HG03097 (cell line): ENCODE results near the gene TCP11.
"Not testable (repeated sequence)": the region's sequence is repeated elsewhere in the genome, so short reads cannot be mapped to it uniquely, and the experiment has no call there.

ENCODE experiments used
- ATAC-seq: cut with Tn5 transposase; IDR thresholded peaks from one replicate; pipeline ENCODE4 v1.9.1; 2021; ENCODE audit not compliant: unreplicated experiment, low FRiP score

TCP11 gene

GRCh38 chr6:35148167-35148741 lies 7.1 kb upstream of the TCP11 start:
- no peak for ATAC-seq

GRCh38 chr6:35147486-35147885 lies 6.3 kb upstream of the TCP11 start:
- ATAC-seq: no peak

DNA sequence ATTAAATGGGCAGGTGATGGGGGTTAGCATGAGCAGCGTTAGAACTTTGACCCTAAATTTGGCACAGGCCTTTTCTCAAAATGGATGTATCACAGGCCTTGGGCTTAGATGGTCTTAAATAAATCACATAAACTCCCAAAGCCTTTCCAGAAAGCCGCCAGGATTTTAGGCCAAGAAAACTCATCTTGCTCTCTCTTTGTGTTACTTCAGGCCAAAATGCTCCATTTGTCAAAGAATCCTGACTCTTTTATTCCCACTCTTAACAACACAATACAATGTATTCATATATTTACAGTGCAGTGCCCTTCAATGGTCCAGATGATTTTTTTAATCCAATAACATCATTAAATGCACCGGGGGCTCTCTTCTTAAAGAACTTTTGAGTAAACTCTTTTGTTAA lies 5.9 kb upstream of the TCP11 start:
- no peak for ATAC-seq

- no peak for ATAC-seq
Observed at GRCh38 chr6:35146453-35146852, 5.3 kb upstream of the TCP11 start.

DNA sequence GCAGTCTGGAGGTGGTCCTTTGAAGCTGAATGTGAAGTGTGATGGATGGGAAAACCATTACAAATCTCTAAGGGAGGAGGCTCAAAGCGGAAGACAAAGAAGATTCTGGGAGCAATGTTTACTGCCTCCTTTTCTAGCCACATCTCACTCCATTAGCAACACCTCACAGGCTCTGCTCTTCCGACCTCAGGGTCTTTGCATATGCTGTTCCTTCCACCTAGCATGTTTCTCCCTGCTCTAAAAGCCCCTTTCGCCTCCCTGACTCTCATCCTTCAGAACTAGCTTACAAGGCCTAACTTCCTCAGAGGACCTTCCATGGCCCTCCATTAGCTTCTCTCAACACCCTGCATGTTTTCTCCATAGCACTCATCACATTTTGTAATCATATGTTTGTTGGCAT lies 4.6 kb upstream of the TCP11 start:
- ATAC-seq: no peak

GRCh38 chr6:35142588-35143569 lies 1.7 kb upstream of the TCP11 start:
- no peak for ATAC-seq

GRCh38 chr6:35140639-35141006 lies 516 bp downstream of the TCP11 start:
- no peak for ATAC-seq

DNA sequence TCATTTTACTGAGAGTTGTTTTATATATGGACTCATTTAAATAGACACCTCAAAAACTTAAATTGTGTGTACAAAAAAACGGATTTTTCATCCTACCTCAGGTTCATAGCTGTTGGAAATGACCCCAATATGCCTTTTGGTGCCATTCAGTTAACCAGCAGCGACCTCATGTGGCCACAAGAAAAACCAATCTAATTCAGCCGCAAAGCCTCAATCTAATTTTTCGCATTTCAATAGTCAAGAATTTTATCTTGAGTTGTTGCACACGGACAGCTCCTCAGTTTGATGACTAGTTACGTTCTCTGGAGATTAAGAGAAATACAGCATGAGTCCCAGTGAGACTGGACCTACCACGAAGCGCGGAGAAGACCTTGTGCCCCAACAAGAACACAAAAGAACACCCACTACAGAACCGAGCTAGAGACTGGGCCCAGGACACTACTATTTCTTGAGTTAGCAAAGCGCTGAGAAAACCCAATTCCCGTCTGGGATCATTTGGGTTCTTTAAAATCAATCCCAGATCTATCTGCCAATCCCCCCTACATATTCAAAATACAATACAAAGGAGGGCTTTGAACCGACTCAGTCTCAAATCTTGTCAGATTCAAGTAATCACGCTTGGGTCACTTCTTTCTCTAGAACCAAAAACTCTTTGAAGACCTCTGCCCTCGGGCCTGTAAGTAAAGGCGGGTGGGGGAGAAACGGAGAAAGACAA lies 1.1 kb downstream of the TCP11 start:
- no peak for ATAC-seq

DNA sequence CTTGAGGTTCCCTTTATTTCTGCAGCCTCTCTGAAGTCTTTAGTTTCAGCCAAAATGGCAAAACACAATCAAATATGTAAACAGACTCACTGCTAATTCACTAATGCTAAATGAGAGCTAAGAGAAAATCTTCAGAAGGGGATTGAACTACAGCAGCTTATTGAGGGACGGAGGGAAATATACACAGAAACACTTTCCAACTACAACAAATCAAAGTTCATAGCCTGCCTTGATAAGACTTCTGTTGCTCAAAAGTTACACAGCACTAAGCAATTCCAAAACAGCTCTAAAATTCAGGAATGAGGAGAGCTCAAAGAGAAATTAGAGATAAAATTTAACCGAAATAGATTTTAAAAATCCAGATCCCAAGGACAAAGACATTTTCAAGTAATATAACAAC lies 1.7 kb downstream of the TCP11 start:
- no peak for ATAC-seq

DNA sequence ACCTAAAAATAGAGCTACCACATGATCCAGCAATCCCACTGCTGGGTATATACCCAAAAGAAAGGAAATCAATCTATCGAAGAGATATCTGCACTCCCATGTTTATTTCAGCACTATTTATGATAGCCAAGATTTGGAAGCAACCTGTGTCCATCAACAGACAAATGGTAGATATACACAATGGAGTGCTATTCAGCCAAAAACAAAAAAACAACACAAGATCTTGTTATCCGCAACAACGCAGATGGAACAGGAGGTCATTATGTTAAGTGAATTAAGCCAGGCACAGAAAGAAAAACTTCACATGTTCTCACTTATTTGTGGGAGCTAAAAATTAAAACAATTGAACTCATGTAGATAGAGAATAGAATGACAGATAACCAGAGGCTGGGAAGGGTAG lies 2.9 kb downstream of the TCP11 start:
- not testable (repeated sequence) for ATAC-seq

DNA sequence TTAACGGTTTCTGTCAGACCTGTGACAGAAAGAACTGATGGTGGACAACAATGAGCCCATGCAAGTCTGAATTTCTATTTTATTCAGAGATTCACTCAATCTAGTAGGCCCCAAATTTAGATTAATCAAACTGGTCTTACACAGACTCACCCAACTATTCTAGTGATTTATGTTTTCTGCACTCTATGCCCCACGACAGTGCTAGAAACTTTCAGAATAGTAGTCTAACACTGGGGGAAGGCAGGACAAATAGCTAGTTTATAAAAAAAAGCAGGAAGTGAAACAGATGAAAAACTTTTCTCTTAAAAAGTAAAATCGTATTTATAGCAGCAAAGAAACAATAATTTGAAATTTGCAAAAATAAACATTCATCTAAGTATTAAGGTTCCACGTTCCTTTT lies 5.0 kb downstream of the TCP11 start:
- no peak for ATAC-seq

DNA sequence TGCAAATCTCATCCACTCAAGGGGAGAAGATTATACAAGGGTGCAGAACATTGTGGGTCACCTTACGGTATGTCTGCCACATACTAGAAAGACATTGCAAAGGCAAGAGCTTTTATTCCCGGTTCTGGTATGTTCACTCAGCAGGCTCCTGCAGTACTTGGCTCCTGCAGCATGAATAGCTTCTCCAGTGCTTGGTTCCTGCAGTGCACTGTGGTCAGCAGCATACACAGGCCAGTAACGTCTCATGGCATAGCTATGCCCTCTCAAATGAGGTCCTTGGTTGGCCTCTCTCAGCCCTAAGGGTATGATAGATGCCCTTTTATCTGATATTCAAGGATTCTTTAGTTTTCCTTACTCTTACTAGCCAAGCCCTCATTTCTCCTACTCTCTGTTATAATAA lies 12.6 kb downstream of the TCP11 start:
- no peak for ATAC-seq

DNA sequence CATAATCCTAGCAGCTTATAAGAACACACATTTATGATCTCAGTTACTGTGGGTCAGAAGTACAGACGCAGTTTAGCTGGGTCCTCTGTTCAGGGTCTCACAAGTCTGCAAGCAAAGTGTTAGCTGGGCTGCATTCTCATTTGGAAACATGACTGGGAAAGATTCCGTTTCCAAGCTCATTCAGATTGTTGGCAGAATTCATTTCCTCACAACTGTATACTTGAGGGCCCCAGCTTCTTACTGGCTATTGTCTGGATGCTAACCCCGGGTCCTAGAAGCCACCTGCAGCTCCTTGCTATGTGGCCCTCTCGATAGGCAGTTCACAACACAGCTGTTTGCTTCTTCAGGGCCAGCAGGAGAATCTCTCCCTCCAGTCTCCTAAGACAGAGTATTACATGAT lies 13.1 kb downstream of the TCP11 start:
- no peak for ATAC-seq

DNA sequence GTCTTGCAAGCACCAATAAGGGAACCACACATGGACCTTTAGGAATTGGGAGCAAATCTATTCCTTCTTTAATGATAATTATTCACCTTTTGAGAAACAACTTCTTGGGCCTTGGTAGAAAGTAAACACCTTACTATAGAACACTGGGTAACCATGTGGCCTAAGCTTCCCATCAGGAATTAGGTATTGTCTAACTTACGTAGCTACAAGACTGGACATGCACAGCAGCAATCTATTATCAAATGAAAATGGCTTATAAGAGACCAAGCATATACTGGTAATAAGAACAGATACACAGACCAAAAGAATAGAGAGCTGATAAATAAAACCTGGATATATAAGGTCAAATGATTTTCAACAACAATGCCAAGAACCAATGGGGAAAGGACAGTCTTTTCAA lies 16.8 kb downstream of the TCP11 start:
- no peak for ATAC-seq

DNA sequence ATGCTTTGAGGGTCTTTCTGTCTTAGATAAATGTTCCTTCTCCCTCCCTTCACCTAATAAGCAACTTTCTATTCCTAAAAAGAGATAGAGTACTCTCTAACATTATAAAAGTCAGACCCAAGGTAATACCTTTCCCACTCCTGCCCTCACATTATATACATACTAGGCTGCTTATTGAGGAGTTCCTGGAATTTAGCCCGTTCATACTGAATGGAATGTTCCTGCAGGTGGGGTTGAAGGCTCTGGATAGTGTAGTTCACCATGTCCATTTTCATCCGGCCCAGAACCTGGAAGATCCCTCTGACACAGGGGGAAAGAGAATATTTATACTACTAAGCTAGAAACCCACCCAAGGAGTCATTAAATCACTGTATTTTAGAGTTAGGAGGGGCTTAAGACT lies 20.4 kb downstream of the TCP11 start:
- ATAC-seq: no peak

DNA sequence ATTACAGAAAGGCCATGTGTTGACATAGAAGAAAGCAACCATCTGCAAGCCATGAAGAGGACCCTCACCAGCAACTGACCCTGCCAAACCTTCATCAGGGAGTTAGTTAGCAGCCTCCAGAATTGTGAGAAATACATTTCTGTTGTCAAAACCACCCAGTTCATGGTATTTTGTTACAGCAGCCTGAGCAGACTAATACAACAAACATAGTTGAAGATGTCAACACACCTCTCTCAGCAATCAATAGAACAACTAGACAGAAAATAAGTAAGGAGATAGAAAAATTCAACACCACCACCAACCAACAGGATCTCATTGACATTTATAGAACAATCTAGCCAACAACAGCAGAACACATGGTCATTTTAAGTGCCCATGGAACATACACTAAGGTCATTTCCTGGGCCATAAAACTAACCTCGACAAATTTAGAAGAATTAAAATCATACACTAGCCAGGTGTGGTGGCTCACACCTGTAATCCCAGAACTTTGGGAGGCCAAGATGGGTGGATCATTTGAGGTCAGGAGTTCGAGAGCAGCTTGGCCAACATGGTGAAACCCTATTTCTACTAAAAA lies 32.7 kb downstream of the TCP11 start:
- ATAC-seq: no peak

DNA sequence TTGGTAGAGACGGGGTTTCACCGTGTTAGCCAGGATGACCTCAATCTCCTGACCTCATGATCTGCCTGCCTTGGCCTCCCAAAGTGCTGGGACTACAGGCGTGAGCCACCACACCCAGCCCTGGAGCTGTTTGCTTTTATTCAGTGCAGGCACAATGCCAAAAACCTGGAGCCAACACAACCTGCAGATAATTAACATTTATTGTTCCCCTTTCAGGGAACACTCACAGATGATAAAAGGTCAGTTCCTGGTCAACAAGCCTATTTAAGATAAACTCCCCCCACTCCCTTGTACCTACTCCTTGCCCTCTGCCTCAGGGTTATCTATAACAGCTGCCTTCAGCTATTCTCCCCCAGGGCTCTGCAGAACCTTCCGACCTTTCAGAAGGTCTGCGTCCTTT lies 33.4 kb downstream of the TCP11 start:
- not testable (repeated sequence) for ATAC-seq

- ATAC-seq: not testable (repeated sequence)
Observed at GRCh38 chr6:35107208-35107607, 33.9 kb downstream of the TCP11 start.

DNA sequence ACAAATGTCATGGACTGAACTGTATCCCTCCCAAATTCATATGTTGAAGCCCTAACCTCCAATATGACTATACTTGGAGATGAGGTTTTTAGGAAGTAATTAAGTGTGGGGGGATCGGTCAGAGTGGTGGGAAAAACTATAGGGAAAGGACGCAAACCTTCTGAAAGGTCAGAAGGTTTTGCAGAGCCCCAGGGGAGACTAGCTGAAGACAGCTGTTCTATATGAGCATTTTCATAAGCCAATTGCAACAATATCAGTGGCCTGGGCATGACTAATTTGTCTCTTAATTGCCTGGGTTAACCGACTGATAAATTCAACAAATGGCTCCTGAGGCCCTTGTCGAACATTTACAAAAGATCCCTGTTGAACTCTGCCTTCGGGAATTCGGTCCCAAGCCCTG lies 35.1 kb downstream of the TCP11 start:
- ATAC-seq: not testable (repeated sequence)

DNA sequence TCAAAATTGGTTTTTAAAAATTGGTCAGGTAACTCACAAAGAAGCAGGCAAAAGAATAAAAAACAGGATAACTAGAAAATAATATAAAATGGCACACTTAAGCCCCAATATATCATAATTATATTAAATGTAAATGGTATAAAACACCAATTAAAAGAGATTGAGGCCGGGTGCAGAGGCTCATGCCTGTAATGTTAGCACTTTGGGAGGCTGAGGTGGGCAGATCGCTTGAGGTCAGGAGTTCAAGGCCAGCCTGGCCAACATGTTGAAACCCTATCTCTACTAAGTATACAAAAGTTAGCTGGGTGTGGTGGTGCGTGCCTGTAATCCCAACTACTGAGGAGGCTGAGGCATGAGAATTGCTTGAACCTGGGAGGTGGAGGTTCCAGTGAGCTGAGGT lies 36.1 kb downstream of the TCP11 start:
- ATAC-seq: no peak

DNA sequence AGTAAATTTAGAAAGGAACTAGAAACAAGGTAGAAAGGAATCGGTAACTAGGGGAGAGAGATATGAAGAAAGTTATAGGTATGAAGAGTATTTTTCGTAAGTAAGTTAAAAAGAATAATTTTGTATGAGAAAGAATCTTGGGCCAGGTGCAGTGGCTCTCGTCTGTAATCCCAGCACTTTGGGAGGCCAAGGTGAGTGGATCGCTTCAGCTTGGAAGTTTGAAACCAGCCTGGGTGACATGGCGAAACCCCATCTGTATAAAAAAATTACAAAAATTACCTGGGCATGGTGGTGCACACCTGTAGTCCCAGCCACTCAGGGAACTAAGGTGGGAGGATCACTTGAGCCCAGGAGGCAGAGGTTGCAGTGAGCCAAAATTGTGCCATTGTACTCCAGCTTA lies 42.0 kb downstream of the TCP11 start:
- no peak for ATAC-seq
